GM23248 (cell line): ENCODE measurements around the gene ZNF226.

Experiments used
- EZH2 ChIP-seq: fragments of 200-600 bp; sonication (generic); IDR thresholded peaks from 2 replicates; pipeline ENCODE4 v1.6.1; 2018; ENCODE audit warnings: antibody characterized with exemption, mild to moderate bottlenecking; ENCODE audit not compliant: insufficient read depth, poor library complexity, severe bottlenecking
- EZH2phosphoT487 ChIP-seq: fragments of 200-600 bp; sonication (generic); IDR thresholded peaks from 2 replicates; pipeline ENCODE4 v1.6.1; 2018; ENCODE audit warnings: antibody characterized with exemption, moderate library complexity, mild to moderate bottlenecking, low read depth; ENCODE audit not compliant: insufficient read depth

- TF ChIP-seq EZH2, result no peak
- TF ChIP-seq EZH2phosphoT487, result no peak
Observed at GRCh38 chr19:44141191-44142058, 23.5 kb upstream of the ZNF226 start, which contains the start of gene ZNF234.
